HG02571 (cell line): ENCODE measurements around the gene WEE2.
"Not testable (repeated sequence)": the region's sequence is repeated elsewhere in the genome, so short reads cannot be mapped to it uniquely, and the experiment has no call there.

Experiments used
- ATAC-seq: cut with Tn5 transposase; IDR thresholded peaks from one replicate; pipeline ENCODE4 v1.9.1; 2021; ENCODE audit warnings: mild to moderate bottlenecking, moderate library complexity; ENCODE audit not compliant: unreplicated experiment

Gene WEE2

DNA sequence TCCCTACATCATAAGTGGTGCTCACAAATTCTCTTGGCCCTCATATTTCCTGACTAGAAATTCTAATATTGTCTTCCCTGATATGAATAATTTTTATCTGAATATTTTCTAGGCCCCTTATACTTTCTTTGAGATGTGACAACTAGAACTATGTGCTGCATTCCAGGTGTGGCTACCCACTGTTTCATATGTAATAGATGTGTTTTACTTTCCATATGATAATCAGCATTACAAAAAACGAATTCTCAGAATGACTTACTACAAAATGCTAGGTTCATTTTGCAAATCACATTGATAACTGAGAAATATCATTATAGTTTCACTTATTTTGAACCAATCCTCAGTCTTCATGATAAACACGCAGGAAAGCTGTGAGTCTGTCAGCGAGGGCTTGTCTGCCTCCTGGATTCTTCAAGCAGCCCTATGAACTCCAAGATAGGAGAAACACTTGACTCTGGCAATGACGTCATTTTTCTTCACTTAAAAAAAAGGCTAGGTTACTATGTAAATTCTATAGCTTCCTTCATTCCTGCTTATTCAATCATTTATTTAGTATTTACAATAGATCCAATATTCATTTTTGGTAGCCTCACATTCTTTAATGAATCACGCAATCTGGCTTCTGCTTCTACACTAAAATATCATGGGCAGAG lies 4.6 kb downstream of the WEE2 start:
- ATAC-seq: no peak

DNA sequence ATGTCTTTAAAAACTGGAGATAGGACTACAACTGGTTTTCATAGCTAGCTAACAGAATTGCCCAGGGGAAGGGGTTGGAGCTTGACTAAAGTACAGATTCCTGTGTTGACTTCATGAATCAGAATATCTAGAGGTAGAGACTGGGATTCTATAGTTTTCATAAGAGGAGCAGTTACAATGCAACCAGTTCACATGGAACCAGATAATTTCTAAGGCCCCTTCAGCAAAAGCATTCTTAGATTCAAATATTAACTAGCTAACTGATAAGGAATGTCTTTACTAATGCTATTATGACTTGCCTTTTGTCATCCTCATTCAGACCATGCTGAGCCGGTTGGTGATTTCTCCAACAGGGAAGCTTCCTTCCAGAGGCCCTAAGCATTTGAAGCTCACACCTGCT lies 5.7 kb downstream of the WEE2 start:
- no peak for ATAC-seq

DNA sequence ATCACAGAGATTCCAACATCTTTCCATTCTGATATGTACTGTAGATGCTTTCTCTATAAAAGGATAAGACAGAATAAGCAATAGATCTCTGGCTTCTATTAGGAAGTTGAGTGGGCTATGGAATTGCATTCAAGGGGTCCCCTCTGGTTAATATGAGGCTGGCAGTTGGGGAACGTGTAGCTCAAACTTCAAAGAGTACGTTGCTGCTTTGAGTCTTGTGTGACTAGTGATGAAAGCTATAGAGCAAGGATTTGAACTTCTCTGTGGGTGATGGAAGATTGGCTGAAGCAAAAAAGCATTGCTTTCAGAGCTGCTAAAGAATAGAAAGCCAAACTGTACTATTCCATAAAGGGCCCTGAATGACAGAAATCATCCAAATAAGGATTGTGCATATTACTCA lies 6.4 kb downstream of the WEE2 start:
- no peak for ATAC-seq

- no peak for ATAC-seq
These were observed 6.9 kb downstream of the WEE2 start for GRCh38 chr7:141715018-141715417.

DNA sequence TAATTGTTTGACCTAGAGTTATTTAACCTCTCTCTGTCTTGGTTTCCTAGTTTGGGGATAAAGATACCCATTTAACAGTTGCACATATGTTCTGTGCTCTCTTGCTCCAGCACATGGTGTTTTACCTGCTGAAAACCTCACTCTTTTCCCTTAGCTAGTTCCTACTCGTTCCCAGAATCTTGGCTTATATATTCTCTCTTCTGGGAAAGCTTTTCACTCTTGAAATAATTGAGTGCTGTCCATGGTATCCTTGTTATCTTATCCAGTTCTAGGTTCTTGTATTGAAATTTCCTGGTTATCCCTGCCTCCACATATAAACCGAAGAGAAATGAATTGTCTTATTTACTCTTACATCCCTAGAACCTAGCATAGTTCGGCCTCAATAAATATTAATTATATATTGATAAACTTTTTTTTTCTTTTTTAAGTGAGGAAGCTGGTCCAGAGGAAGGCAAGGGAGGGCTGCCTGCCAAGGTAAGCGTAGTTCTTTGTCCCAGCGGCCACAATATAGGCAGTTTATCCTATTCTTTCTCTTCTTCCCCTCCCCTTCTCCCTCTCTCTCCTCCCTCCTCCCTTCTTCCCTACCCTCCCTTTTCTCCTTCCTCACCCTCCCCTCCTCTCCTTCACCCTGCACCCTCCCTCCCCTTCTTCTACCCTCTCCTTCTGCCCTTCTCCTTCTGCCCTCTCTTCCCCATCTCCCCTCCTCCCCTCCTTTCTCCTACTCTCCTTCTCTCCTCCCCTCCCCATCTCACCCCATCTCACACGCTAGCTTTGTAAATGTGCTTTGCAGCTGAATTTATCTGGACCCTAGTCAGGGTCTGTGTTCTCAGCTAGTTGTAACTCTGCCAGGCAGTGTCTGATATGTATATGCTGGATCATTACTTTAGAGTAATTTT lies 7.9 kb downstream of the WEE2 start:
- ATAC-seq: no peak

GRCh38 chr7:141717450-141717849 lies 9.3 kb downstream of the WEE2 start:
- no peak for ATAC-seq

GRCh38 chr7:141722529-141722928 lies 14.4 kb downstream of the WEE2 start:
- ATAC-seq: no peak

DNA sequence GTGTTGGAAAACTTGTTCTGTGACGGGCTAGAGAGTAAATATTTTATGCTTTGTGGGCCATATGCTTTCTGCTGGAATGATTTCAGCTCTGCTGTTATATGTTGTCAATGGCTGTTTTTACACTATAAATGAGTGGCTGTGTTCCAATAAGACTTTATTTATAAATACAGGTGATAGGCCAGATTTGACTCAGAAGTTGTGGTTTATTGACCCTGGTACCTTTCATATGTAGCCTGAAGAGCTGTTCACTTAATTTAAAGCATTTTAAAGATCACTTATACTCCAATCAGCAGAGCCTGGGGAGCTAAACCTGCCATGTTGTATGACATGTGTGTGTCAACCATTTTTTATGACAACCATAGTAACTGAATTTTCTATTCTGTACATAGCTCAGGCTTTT lies 20.9 kb downstream of the WEE2 start:
- ATAC-seq: no peak

DNA sequence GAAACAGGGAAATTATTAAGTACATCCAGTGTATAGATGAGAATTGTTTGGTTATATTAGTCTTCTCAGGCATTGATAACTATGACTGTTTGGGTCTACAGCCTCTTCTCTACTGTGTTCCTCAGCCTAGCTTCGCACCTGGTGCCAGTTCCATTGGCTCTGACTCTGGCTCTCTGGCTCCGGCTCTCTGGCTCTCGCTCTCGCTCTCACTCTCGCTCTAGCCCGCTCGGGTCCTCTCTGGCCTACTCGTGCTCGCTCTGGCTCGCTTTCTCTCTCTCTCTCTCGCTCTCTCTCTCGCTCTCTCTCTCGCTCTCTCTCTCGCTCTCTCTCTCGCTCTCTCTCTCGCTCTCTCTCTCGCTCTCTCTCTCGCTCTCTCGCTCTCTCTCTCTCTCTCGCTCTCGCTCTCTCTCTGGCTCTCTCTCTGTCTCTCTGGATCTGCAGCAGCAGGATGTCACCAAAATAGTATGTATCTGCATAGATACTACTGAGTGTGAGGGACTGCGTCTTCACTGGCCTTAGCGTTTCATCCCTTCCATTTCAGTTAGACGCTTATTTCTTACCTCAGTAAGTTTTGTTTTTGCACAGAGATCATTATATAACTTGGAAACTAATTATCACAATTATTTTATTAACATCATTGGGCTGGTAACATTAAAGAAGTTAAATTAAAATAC lies 23.5 kb downstream of the WEE2 start:
- ATAC-seq: no peak

GRCh38 chr7:141737118-141737835 lies 29.1 kb downstream of the WEE2 start:
- no peak for ATAC-seq

DNA sequence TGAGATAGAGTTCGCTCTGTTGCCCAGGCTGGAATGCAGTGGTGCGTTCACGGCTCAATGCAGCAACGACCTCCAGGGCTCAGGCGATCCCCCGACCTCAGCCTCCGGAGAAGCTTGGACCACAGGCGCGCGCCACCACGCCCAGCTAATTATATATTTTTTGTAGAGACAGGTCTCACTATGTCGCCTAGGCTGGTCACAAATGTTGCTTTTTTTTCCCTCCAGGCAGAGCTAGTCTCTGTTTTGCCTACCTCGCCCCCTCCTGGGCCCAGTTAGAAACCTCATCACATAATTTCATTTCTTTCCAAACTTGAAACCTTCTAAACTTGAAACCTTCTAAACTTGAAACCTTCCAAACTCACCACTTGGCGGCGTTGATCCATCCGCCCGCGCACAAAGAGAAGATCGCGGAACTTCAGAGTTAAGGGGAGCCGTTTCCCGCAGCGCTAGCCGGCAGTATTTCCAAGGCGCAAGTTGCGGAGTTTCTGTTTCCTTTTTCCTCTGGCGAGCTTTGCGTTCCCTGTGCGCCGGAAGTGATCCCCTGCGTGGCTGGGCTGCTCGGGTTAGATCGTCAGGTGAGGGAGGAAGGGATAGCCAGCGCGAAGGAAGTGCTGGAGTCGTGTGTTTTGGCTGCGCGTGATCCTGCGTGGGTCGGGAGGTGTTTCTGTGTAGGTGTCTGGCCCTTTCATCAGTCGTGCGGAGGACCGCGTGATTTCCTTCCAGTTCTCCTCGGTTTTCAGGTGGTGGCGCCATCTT lies 29.9 kb downstream of the WEE2 start, which contains the start of gene SSBP1:
Gene SSBP1, plus strand, starts transcription at position 523 of the 756 bp plus-strand sequence. CDS start 809 bp downstream, outside the sequence.
- ATAC-seq: peak; percentile 96

- peak; percentile 47 for ATAC-seq
These were observed 30.4 kb downstream of the WEE2 start for GRCh38 chr7:141738592-141739013.

DNA sequence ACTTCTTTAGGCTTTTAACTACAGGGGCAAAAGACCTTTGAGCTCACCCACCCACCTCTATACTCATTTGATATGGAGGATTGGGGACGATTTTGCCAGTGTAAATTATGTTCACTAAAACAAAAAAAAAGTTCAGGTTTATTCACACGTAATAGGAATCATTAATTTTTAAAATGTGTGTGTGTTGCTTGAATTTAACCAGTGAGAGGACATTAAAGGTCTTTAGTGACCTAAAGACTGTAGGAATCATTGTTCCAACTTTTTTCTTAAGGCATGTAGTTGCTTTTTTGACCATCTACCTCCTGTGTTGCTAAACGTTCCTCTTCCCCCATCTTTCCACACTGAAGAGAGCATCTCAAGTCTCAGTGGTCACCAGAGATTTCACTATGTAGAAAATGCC lies 31.1 kb downstream of the WEE2 start:
- no peak for ATAC-seq

GRCh38 chr7:141742229-141742628 lies 34.1 kb downstream of the WEE2 start:
- no peak for ATAC-seq

- ATAC-seq: no peak
These were observed 36.0 kb downstream of the WEE2 start for GRCh38 chr7:141744131-141744530.

DNA sequence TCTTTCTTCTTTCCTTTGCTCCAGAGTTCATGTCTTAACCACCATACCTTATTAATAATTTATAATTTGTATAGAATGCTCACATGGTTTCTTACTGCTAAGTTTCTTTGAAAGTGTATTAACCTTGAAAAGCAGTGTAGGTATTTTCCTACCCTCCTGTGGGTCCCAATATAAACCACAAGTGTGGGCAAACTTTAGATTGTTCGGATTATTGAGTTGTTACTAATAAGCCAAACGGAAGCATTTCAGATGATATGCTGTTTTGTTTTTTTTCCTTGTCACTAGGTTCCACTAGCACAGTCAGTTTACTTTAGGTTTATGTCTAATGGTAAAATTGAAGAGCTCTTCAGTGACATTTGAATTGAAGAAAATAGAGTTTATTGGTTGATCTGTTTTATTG lies 40.2 kb downstream of the WEE2 start:
- ATAC-seq: no peak

DNA sequence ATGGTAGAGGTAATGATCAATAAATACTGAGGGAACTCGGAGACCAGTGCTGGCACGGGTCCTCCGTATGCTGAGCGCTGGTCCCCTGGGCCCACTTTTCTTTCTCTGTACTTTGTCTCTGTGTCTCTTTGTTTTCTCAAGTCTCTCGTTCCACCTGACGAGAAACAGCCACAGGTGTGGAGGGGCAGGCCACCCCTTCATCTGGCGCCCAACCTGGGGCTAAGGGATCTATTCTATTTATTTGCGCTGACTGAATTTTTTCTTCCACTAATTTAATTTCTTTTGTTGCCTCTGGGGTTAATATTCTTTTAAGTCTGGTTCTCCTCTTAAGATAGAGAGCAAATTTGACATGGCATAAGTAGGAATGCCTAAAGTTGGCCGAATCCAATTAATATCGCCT lies 43.8 kb downstream of the WEE2 start:
- ATAC-seq: not testable (repeated sequence)

GRCh38 chr7:141752634-141753033 lies 44.5 kb downstream of the WEE2 start:
- ATAC-seq: no peak

DNA sequence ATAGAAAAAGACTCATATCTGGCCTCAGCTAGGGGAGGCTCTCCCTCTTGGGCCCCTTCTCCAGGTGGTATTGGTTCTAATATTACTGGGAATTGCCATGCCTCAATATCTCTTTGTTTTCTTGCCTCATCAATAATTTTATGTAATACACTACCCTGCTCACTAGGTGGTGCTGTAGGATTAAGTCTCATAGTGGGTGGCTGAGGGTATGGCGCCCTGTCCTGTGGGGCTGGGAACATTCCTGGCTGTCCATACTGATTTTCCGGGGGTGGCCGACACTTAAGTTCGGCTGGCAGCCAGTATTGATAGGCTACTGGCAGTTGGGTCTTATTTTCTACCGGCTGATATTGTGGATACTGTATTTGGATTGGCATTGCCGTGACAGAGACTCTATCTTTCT lies 46.8 kb downstream of the WEE2 start:
- ATAC-seq: no peak

GRCh38 chr7:141763797-141764196 lies 55.6 kb downstream of the WEE2 start, which contains the start of gene TAS2R3:
TAS2R3 (plus strand) TSS chr7:141764097; CDS start chr7:141764159, 62 bp downstream.
- no peak for ATAC-seq
